ENCODE data around the gene COX4I1.

The COX4I1 gene

GRCh38 chr16:85767531-85767930 is 32.0 kb upstream of the COX4I1 start:
- no peak for DNase-seq (ENCODE audit: low read depth, low spot score)

- DNase-seq (ENCODE audit: low read depth, low spot score): no peak
These were observed 31.3 kb upstream of the COX4I1 start for GRCh38 chr16:85768199-85768598.

GRCh38 chr16:85770741-85771140 is 28.8 kb upstream of the COX4I1 start:
- DNase-seq (ENCODE audit: low read depth, low spot score): no peak

- no peak for DNase-seq (ENCODE audit: low read depth, low spot score)
These were observed 26.5 kb upstream of the COX4I1 start for GRCh38 chr16:85773044-85773443.

- DNase-seq (ENCODE audit: low read depth, low spot score): no peak
These were observed 25.4 kb upstream of the COX4I1 start for GRCh38 chr16:85774136-85774535.

- DNase-seq (ENCODE audit: low read depth, low spot score): no peak
These were observed 24.7 kb upstream of the COX4I1 start for GRCh38 chr16:85774811-85775210.

GRCh38 chr16:85777583-85778310 is 21.7 kb upstream of the COX4I1 start:
- no peak for DNase-seq (ENCODE audit: low read depth, low spot score)

- DNase-seq (ENCODE audit: low read depth, low spot score): no peak
These were observed 20.6 kb upstream of the COX4I1 start for GRCh38 chr16:85778873-85779272.

GRCh38 chr16:85780281-85780680 is 19.2 kb upstream of the COX4I1 start:
- DNase-seq (ENCODE audit: low read depth, low spot score): no peak

GRCh38 chr16:85781156-85781555 is 18.3 kb upstream of the COX4I1 start:
- no peak for DNase-seq (ENCODE audit: low read depth, low spot score)

- no peak for DNase-seq (ENCODE audit: low read depth, low spot score)
These were observed 17.7 kb upstream of the COX4I1 start for GRCh38 chr16:85781695-85782370.

- DNase-seq (ENCODE audit: low read depth, low spot score): no peak
These were observed 17.0 kb upstream of the COX4I1 start for GRCh38 chr16:85782451-85782850.

GRCh38 chr16:85783441-85783840 is 16.1 kb upstream of the COX4I1 start:
- no peak for DNase-seq (ENCODE audit: low read depth, low spot score)

- no peak for DNase-seq (ENCODE audit: low read depth, low spot score)
These were observed 14.7 kb upstream of the COX4I1 start for GRCh38 chr16:85784813-85785212.

- no peak for DNase-seq (ENCODE audit: low read depth, low spot score)
These were observed 13.6 kb upstream of the COX4I1 start for GRCh38 chr16:85785927-85786326.

GRCh38 chr16:85788819-85789218 is 10.7 kb upstream of the COX4I1 start:
- no peak for DNase-seq (ENCODE audit: low read depth, low spot score)

GRCh38 chr16:85789773-85790172 is 9.7 kb upstream of the COX4I1 start:
- no peak for DNase-seq (ENCODE audit: low read depth, low spot score)

GRCh38 chr16:85793662-85794298 is 5.7 kb upstream of the COX4I1 start:
- no peak for DNase-seq (ENCODE audit: low read depth, low spot score)

- DNase-seq (ENCODE audit: low read depth, low spot score): no peak
These were observed 4.8 kb upstream of the COX4I1 start for GRCh38 chr16:85794696-85795095.

GRCh38 chr16:85796152-85796551 is 3.3 kb upstream of the COX4I1 start:
- no peak for DNase-seq (ENCODE audit: low read depth, low spot score)

GRCh38 chr16:85796599-85796998 is 2.9 kb upstream of the COX4I1 start:
- DNase-seq (ENCODE audit: low read depth, low spot score): no peak

GRCh38 chr16:85798283-85798776 is 1.2 kb upstream of the COX4I1 start:
- DNase-seq (ENCODE audit: low read depth, low spot score): no peak

Measured in iPS DF 19.7 (cell line).